Hematopoietic multipotent progenitor cell treated with erythropoietin and hydrocortisone succinate and interleukin-3 and kit ligand, for 15 days (in vitro differentiated cells): Measurements from ENCODE around the gene BPIFB3.
"Not testable (repeated sequence)": the region's sequence is repeated elsewhere in the genome, so short reads cannot be mapped to it uniquely, and the experiment has no call there.

ENCODE experiments used
- DNase-seq: peaks from one replicate; pipeline ENCODE4 v3.0.0-alpha.2; 2015; ENCODE audit warnings: low spot score

BPIFB3 gene

DNA sequence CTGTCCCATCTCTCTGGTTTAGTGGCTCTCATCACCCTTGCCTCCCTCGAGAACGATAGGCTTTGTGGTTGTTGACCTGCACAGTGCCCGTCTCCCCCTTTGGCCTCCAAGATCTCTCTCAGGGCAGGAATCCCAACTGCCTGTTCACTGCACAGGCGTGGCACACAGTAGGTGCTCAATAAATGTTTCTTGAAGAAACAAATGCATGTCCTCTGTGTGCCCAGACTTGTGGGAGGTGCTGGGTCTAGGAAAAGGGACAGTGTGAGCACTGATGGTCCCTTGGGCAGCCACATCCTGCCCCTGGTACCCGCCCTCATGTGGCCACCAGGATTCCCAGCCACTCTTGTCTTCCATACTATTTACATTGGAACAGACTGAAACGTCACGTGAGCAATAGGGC is 24.8 kb upstream of the BPIFB3 start:
- DNase-seq: no peak

DNA sequence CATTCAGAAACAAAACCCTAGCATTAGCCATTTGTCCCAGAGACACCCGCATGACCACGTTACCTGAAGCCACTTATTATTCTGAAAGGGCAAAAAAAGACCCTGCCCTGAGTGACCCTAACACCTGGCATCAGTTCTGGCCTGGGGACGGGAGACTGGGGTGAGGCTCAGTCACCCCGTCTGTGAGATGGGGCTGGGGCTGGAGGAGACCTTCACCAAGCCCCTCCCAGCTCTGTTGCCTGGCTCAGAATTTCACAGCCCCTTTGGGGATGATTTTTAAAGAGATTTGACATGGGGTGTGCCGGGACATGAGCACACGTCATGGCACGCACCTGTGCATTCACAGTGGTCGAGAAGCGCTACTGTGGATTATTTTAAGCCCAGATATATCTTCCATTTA is 23.6 kb upstream of the BPIFB3 start:
- DNase-seq: no peak

DNA sequence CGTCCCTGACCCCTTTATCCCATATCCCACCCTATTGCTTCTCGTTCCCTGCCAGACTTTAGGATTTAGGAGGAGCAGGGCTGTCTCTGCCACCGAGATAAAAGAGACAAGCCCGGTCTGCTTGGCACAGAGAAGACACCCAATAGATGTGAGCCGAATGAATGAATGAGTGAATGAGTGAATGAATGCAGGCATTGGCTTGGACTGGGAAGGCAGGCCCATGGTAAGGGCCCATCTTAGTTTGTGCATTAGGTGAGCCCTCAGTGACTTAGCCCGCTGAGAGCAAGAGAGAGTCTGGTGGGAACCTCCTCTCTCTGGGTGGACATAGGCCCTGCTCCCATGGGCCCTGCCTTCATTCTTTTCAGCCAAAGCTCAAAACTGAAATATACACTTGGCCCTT is 23.1 kb upstream of the BPIFB3 start:
- DNase-seq: no peak

DNA sequence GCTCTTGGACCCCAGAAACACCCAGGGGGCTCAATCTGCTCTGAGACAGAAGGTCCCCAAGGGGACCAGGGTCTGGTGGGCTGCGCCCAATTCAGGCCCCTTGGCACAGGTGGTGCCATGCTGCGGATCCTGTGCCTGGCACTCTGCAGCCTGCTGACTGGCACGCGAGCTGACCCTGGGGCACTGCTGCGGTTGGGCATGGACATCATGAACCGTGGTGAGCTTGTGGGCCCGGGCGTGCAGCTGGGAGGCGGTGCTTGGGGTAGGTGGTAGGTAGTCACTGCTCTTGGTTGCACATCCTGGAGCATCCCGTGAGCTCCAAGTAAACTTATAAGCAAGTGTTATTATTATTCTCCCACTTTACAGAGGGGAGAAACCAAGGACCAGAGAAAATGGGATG is 22.2 kb upstream of the BPIFB3 start, which contains the start of gene BPIFB6:
Gene BPIFB6, plus strand, starts transcription at position 118 of the 400 bp plus-strand sequence. Its CDS starts 0 bp downstream, at position 118.
- no peak for DNase-seq

DNA sequence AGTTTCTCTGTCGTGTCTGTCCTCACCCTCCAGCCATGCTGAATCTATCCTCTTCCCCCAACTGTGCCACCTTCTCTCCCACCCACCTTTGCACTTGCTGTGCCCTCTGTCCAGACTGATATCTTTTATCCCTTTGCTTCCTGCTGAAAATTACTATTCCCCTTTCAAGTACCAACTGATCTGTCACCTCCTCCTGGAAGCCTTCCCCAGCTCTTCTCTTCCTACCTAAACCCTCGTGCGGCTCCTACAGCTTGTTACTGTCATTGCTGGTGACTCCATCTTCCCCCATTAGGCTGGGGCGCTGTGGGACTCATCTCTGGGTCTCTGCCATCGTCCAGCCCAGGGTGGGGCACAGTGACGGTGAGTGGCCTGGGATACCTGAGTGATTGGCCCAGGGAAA is 21.1 kb upstream of the BPIFB3 start:
- no peak for DNase-seq

DNA sequence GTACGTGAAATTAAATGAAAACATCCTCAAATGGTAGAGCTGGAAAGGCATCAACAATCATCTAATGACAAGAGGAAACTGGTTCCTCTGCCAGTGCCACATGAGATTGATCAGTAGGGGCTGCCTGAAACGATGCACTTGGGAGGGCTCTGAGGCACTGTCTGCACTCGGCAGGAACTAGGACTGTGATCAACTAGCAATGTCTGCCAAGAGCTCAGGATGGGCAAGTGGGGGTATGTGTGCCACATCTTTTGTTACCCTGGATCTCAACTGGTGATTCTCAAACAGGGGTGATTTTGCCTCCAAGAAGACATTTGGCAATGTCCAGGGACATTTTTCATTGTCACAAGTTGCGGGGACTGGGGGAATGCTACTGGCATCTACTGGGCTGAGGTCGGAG is 20.3 kb upstream of the BPIFB3 start:
- DNase-seq: no peak

DNA sequence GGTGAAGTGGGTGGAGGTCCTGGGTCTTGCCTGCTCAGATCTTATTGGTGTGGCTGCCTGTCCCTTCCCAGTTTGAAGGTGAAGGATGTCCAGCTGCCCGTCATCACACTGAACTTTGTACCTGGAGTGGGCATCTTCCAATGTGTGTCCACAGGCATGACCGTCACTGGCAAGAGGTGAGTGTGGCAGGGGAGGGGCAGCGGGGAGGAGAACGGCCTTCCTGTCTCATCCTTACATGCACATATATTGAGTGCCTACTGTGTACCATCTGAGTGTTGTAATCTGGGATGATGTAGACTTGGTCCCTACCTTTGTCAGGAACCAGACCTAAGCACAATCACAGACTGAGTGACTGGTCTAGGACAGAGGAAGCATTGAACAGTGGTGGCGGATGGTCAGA is 19.6 kb upstream of the BPIFB3 start:
- no peak for DNase-seq

DNA sequence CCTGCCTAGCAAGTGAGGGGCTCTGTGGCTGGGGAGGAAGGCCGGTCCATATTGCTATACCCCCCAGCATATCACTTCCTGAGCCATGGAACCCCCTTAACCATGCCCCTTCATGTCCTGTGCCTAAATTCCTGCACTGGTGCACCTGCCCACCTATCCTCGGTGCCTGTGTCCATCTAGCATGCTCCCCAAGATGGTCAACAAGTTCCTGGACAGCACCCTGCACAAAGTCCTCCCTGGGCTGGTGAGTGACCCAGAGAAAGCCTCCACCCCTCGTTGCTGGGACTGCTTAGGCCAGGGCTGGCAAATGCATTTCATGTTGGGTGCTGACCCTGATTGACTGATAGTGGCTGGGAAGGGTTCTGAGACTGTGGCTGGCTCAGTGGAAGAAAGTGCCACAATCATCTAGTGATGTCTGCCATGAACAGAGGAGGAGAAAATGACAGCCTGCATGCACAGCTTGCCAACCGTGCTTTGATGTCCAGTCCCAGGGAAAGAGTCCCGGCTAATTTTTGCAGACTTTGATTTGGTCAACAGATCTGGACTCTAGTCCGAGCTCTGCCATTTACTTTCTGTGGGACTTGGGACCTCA is 18.7 kb upstream of the BPIFB3 start:
- no peak for DNase-seq

DNA sequence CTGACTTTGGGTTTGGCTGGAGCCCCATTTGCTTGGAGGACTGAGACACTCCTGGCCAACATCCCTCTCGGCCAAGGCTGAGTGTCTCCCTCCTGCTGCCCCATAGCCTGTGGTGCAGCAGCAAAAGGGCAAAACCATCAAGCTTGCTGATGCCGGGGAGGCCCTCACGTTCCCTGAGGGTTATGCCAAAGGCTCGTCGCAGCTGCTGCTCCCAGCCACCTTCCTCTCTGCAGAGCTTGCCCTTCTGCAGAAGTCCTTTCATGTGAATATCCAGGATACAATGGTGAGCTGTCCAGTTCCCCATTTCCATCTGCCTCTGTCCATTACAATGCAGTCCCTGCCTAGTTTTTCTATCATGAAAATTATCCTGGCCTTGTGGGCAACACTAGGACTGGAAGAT is 16.2 kb upstream of the BPIFB3 start:
- no peak for DNase-seq

DNA sequence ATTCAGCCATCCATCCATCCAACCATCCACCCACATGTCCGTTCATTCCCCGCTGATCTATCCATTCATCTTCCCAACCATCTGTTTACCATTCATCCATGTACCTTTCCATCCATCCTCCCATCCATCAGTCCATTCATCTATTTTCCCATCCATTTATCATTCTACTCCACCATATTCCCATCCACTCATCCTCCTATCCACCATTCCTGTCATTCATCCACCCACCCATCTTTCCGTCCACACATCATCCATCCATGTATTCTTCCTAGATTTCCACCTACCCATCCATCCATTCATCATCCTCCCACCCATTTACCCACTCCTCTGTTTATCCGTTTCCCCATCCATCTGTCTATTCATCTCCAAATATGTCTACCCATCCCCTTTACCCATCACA is 15.5 kb upstream of the BPIFB3 start:
- DNase-seq: no peak

DNA sequence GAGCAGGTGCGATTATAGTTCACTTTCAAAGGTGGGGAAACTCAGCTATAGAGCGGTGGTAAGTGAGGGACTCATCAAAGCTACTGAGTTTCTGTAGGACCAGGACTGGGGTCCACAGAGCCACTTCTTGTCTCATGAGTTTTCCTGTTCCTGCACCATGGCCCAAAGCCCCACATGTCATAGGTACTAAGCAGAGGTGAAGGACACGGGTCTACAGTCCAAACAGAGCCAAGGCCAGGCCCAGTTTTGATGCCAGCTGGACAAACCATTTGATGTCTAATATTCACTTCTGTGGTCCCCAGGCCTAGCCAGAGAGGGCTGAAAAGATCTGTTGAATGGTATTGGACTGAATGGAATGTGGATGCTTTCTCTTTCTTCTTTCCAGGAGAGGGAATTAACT is 11.3 kb upstream of the BPIFB3 start:
- DNase-seq: no peak

DNA sequence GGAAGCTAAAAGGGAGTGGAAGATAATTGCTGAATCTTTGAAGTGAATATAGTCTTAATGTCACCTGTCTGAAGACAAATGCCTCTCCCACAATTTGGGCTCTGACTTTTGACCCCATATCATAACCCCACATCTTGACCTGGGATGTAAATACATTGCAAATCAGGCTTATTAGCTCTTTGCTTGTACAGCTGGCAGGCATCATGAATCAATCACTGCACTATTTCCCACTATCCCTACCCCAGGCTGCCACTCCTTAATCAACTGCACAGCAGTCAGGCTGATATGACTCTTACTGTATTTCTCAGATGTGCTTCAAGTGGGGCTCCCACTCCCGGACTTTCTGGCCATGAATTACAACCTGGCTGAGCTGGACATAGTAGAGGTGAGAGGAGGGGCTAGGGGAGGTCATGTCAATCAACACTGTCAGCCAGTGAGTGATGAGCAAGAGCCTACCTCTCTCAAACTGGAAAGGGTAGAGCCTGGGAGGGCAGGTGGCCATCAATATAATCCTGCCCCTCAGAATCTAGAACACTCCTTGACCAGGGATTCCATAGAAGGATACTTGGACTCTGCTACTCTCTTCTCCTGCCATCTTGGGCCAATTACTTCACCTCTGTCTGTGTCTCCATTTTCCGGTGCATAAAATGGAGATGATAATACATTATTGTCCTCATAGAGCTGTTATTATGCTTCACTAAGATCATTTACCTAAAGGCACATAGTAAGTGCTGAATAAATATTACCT is 10.5 kb upstream of the BPIFB3 start:
- no peak for DNase-seq

DNA sequence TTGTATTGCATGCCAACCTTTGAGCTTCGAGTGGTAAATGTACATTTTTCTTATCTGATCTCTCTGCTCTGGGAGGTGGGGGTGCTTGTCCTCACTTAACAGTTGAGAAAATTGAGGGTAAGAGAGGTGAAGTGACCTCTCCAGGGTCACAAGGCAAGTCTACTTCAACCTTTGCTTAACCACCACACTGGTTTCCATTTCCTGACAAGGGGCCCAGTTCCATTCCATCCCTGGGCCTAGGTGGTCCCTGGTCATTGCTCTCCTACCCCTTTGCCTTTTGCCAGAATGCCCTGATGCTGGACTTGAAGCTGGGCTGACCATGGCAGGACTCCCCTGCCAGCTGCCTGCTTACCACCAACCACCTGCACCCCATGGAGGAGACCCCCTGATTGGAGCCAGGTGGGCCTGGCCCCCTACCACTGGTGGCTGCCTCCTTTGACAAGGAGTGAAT is 9.9 kb upstream of the BPIFB3 start:
- no peak for DNase-seq

DNA sequence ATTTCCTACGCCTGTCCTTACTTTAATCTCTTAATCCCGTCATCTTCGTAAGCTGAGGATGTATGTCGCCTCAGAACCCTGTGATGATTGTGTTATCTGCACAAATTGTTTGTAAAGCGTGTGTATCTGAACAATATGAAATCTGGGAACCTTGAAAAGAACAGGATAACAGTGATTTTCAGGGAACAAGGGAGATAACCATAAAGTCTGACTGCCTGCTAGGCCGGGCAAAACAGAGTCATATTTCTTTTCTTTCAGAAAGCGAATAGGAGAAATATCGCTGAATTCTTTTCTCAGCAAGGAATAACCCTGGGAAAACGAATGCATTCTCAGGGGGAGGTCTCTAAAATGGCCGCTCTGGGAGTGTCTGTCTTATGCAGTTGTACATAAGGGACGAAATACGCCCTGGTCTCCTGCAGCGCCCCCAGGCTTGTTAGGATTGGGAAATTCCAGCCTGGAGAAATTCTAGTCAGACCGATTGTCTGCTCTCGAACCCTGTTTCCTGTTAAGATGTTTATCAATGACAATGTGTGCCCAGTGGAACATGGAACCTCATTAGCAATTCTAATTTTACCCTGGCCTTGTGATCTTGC is 8.5 kb upstream of the BPIFB3 start:
- not testable (repeated sequence) for DNase-seq

DNA sequence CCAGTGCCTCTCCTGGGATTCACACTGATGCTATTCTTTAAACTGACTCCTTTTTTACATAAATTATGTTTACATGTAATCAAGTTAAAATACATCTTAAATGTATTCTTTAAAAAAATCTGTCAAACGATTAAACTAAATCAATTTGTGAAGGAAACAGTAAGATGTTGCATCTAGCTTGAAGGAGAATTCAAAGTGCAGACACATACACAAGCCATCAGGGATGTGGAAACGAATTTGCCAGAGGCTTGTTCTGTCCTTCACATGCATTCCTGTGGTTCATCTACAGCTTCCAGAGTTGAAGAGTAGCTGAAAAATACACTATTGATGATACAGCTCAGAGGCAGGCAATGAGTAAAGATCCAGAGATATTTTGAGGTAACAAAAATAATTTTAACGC is 7.3 kb upstream of the BPIFB3 start:
- no peak for DNase-seq

DNA sequence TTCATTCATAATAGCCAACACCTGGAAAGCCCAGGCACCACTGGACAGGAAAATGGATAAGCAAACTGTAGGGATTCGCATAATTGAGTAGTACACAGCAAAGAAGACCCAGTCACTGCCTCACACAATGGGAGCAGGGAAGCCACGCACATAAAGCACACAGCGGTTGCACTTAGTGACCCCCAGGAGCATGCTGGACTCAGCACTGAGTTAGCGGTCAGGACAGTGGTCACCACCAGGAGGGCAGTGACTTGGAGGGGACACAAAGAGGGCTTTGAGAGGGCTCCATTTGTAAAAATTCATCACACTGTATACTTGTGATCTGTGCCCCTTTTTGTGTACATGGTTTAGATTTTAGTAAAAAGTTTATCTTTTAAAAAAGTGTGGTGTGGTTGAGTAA is 2.4 kb upstream of the BPIFB3 start:
- DNase-seq: no peak

DNA sequence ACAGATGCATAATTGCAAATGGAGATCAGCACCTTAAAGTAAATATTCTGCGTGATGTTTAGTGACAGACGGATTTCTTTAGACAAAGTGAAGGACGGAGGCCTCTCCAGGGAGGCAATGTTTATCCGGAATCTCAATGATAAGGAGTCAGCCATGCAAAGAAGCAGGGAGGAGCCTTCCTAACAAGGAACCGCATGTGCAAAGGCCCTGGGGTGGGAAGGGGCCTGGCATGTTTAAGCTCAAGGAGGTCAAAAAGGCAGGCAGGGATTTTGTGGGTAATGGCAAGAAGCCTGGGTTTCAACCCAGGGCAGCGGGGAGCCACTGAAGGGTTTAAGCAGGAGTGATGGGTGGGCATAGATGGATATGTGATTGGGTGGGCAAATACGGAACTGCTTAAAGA is 678 bp downstream of the BPIFB3 start:
- no peak for DNase-seq

DNA sequence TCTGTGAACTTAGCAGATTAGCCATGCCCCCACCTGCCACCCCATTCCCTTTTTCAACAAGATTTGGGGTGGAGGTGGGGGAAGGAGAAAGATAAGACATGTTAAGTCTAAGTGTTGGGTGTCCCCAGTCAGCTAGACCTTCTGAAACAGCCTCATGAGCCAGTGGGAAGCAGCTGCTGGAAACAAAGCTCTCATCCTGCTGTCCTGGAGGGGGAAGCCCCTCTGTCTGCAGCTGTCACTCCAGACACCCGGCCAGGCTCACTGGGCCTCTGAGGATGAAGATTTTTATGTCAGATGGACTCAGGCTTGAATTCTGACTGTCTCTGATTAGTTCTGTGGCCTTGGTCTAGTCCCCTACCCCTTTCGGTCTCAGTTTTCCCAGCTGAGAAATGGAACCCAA is 1.1 kb downstream of the BPIFB3 start:
- DNase-seq: no peak

DNA sequence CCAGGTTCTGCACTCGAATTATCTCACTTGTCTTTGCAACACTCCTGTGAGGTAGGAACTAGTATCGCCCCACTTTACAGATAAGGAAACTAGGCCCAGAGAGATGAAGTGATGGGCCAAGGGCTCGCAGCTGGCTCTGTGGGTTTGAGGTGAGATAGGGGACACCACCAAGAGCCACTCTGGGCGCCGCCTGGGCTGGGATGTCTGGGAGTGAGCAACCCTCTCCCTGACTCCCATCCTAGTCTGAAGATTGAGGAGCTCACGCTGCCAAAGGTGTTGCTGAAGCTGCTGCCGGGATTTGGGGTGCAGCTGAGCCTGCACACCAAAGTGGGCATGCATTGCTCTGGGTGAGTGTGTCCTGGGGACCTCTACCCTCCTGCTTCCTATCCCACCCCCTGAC is 5.4 kb downstream of the BPIFB3 start:
- no peak for DNase-seq

DNA sequence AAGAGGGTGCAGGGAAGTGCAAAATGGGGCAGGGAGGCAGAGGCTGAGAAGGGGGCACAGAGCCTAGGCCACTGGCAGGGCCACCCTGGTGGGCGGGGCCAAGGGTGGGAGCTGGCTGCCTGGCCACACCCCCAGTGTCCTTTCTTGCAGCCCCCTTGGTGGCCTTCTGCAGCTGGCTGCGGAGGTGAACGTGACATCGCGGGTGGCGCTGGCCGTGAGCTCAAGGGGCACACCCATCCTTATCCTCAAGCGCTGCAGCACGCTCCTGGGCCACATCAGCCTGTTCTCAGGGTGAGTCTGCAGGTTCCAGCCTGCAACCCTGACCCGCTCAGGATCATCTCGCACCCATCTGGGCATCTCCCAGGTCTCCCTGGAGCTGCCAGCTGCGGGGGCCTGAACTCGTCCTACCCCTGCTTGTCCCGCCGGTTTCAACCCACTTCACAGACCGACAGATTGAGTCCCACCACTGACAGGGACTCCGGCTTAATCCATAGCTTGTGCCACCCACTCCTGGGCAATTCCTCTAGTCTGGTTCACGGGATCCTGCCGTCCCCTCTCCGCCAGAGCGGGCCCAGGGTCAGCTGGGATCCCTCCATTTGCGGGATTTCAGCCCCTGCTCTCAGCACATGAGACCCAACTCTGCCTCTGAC is 6.2 kb downstream of the BPIFB3 start:
- no peak for DNase-seq

DNA sequence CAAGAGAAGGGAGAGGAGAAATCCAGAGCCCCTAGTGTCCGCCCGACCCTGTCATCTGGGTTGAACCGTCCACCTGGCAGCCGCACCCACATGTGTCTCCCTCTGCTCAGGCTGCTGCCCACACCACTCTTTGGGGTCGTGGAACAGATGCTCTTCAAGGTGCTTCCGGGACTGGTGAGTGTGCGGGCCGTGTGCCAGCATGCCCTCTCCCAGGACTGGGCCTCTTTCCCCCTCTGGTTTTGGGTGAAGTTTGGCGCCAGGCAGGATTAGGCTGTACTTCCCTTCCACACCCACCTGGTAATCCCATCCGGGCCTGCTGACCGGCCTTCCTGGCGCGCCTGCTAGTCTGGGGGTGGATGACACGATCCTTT is 7.9 kb downstream of the BPIFB3 start:
- no peak for DNase-seq

DNA sequence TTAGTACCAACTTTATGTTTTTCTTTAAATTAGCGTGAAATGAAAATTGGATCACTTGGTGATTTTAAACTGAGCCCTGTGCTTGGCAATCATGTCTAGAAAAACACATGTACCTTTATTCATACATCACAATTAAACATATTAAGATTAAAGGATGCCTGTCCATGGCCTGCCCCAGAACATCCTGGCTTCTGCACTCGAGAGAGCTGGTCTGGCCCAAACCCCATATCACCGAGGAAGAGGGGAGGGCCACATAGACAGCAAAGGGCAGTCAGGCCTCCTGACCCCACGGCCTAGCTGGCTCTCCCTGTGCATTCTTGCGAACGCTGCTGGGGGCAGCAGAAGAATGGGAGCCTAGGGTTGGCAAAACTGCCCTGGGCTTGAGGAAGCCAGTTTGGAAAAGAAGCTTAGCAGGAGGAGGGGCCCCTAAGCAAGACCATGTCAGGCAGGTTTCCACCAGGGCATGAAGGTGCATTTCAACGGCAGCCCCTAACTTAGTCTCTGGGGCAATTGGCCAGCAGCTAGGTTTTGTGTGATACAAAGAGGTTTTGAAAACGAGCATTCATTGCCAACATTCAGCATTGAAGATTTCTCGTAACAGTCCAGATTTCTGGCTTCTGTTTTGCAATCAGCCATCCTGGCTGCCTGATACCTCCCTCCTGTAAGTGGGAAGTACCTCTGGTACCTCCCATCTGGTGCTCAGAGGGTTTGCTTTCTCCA is 8.6 kb downstream of the BPIFB3 start:
- no peak for DNase-seq

DNA sequence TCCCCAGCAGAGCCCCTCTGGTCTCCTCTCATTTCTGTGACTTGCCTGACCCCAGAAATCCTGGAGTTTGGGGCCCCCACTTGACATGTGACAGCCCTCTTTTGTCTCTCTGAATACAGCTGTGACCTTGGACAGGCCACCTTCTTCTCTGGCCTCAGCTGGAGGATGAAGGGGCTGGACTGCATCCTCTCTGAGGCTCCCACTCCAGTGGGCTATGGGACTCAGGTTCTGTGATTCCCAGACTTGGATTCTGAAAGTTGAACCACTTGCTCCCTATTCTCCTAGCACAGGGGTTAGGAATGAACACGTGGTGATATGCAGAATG is 9.1 kb downstream of the BPIFB3 start:
- DNase-seq: no peak
